IPS DF 4.7 (cell line): ENCODE data around the gene NCMAP.

Experiments used
- DNase-seq: peaks from one replicate; pipeline ENCODE4 v3.0.0-alpha.2; 2013; ENCODE audit warnings: low spot score; ENCODE audit errors: extremely low read depth

NCMAP gene

GRCh38 chr1:24570265-24571125 is 14.6 kb downstream of the NCMAP start:
- DNase-seq, result no peak

GRCh38 chr1:24572301-24572700 is 16.4 kb downstream of the NCMAP start:
- DNase-seq, result no peak

GRCh38 chr1:24575905-24576587 is 20.2 kb downstream of the NCMAP start:
- no peak for DNase-seq

- DNase-seq, result no peak
Observed at GRCh38 chr1:24578846-24579245, 23.0 kb downstream of the NCMAP start.

- no peak for DNase-seq
Observed at GRCh38 chr1:24580756-24581155, 24.9 kb downstream of the NCMAP start.

- no peak for DNase-seq
Observed at GRCh38 chr1:24584171-24584647, 28.3 kb downstream of the NCMAP start.

GRCh38 chr1:24586119-24586518 is 30.2 kb downstream of the NCMAP start:
- DNase-seq, result no peak

- peak; percentile 30 for DNase-seq
Observed at GRCh38 chr1:24586970-24587820, 31.3 kb downstream of the NCMAP start.

GRCh38 chr1:24588573-24588972 is 32.7 kb downstream of the NCMAP start:
- no peak for DNase-seq

- no peak for DNase-seq
Observed at GRCh38 chr1:24589200-24589599, 33.3 kb downstream of the NCMAP start.

GRCh38 chr1:24591781-24592180 is 35.9 kb downstream of the NCMAP start:
- DNase-seq, result no peak

- DNase-seq, result no peak
Observed at GRCh38 chr1:24594328-24594598, 38.4 kb downstream of the NCMAP start.

GRCh38 chr1:24596401-24596880 is 40.6 kb downstream of the NCMAP start:
- DNase-seq, result no peak

- DNase-seq, result no peak
Observed at GRCh38 chr1:24599265-24599664, 43.4 kb downstream of the NCMAP start.

GRCh38 chr1:24600551-24600950 is 44.7 kb downstream of the NCMAP start:
- no peak for DNase-seq

GRCh38 chr1:24605534-24606295 is 49.8 kb downstream of the NCMAP start:
- DNase-seq, result no peak

- DNase-seq, result no peak
Observed at GRCh38 chr1:24606296-24606605, 50.4 kb downstream of the NCMAP start.

GRCh38 chr1:24606621-24607020 is 50.7 kb downstream of the NCMAP start:
- no peak for DNase-seq

GRCh38 chr1:24609949-24610517 is 54.1 kb downstream of the NCMAP start:
- DNase-seq, result no peak

GRCh38 chr1:24619376-24619775 is 63.5 kb downstream of the NCMAP start:
- DNase-seq, result no peak

- no peak for DNase-seq
Observed at GRCh38 chr1:24620678-24621077, 64.8 kb downstream of the NCMAP start.
